Thyroid gland (tissue), 4 donors: ENCODE measurements around the gene ADARB2. TPM values are rescaled to one million over a fixed set of nuclear protein-coding genes. Genes with fewer than 3 reads are reported as not detected.

Experiments used
- DNase-seq, 2 donors: peaks; one replicate each; pipeline ENCODE4 v3.0.0-alpha.2; 2019
- H3K27ac ChIP-seq, 3 donors: fragments of 200-600 bp; sonication (generic); 1 replicate in 2 of 3; 2 replicates in 1 of 3; pipeline ENCODE4 v1.5.1; 2016 to 2019; ENCODE audit warnings: mild to moderate bottlenecking in 1 of 3, moderate library complexity in 1 of 3
- H3K27me3 ChIP-seq: fragments of 200-600 bp; sonication (generic); one replicate; pipeline ENCODE4 v1.5.1; 2019
- H3K36me3 ChIP-seq, 2 donors: fragments of 200-600 bp; sonication (generic); one replicate each; pipeline ENCODE4 v1.5.1; 2016 to 2019
- H3K4me1 ChIP-seq, 2 donors: fragments of 200-600 bp; sonication (generic); one replicate each; pipeline ENCODE4 v1.5.1; 2017 to 2019
- H3K4me3 ChIP-seq, 3 donors: fragments of 200-600 bp; sonication (generic); replicated peaks in 1 of 3; 1 replicate in 2 of 3; 2 replicates in 1 of 3; pipeline ENCODE4 v1.5.1; 2016; ENCODE audit warnings: mild to moderate bottlenecking in 1 of 3
- H3K9me3 ChIP-seq: fragments of 200-600 bp; sonication (generic); one replicate; pipeline ENCODE4 v1.5.1; 2017
- CTCF ChIP-seq, 6 experiments: fragments of 200-600 bp in 3 of 6; fragments of 450-650 bp in 3 of 6; sonication (generic) in 3 of 6; IDR thresholded peaks; one replicate each; pipeline ENCODE4 v1.5.1; 2016 to 2019; ENCODE audit warnings: antibody characterized with exemption in 6 of 6, mild to moderate bottlenecking in 2 of 6, inconsistent platforms in 1 of 6, moderate library complexity in 1 of 6
- POLR2A ChIP-seq, 2 donors: fragments of 450-650 bp; IDR thresholded peaks; one replicate each; pipeline ENCODE4 v1.6.1; 2017; ENCODE audit warnings: antibody characterized with exemption in 2 of 2, mild to moderate bottlenecking in 2 of 2, moderate library complexity in 1 of 2
- WGBS, 2 donors: methylation state at CpG; one replicate each; pipeline ENCODE4 v1.1.5; 2017; 5-methylcytosine and 5-hydroxymethylcytosine counted together
- intact Hi-C: fragments of 100-400 bp; cut with DNase I; formaldehyde crosslinking; loops from one replicate; pipeline ENCODE4 v1.15.1; 2023
- total RNA-seq, 4 donors: library from RNA; depleted of rRNA; stranded (reverse); fragments of >200 nt; gene quantifications; one replicate each; pipeline ENCODE4 v1.2.3, GENCODE V29; 2016

The ADARB2 gene
- total RNA-seq, 4 donors from 2014 or later = 0.08 to 0.15 TPM; not detected in 2

GRCh38 chr10:1527951-1528350 is 209.4 kb downstream of the ADARB2 start:
- WGBS, 2 donors = 92 to 94% methylated on average over 15 of the region's 15 CpGs
- H3K9me3 ChIP-seq = no peaks in the 10 kb centered on the region
- TF ChIP-seq CTCF (IDR thresholded peaks at IDR 0.05) (no peak), POLR2A (IDR thresholded peaks at IDR 0.05) (no peak)
- no peaks in the 10 kb centered on the region for H3K36me3 ChIP-seq
- H3K4me1 ChIP-seq = no peaks in the 10 kb centered on the region
- no peak for DNase-seq
- H3K27ac ChIP-seq = no peak overlapping the region
- no peaks in the 10 kb centered on the region for H3K27me3 ChIP-seq
- intact Hi-C loops = no loop called here
- no peak overlapping the region for H3K4me3 ChIP-seq

GRCh38 chr10:1526436-1527055 is 210.8 kb downstream of the ADARB2 start:
- H3K27me3 ChIP-seq = no peaks in the 10 kb centered on the region
- H3K4me3 ChIP-seq = no peak overlapping the region
- DNase-seq = no peak
- H3K36me3 ChIP-seq = no peaks in the 10 kb centered on the region
- intact Hi-C loops = no loop called here
- H3K4me1 ChIP-seq = no peaks in the 10 kb centered on the region
- 71 to 76% methylated on average over 14 to 16 of the region's 18 CpGs for WGBS, 2 donors
- TF ChIP-seq POLR2A (IDR thresholded peaks at IDR 0.05) (no peak), CTCF (IDR thresholded peaks at IDR 0.05) (no peak)
- no peak overlapping the region for H3K27ac ChIP-seq
- no peaks in the 10 kb centered on the region for H3K9me3 ChIP-seq

- WGBS, 2 donors = 93 to 94% methylated on average over 32 of the region's 32 CpGs
- no peaks in the 10 kb centered on the region for H3K4me1 ChIP-seq
- DNase-seq = no peak
- H3K27ac ChIP-seq = no peak overlapping the region
- TF ChIP-seq POLR2A (IDR thresholded peaks at IDR 0.05) = no peak
- no peak for TF ChIP-seq CTCF (IDR thresholded peaks at IDR 0.05)
- no peaks in the 10 kb centered on the region for H3K9me3 ChIP-seq
- intact Hi-C loops = no loop called here
- H3K36me3 ChIP-seq = no peaks in the 10 kb centered on the region
- no peaks in the 10 kb centered on the region for H3K27me3 ChIP-seq
- H3K4me3 ChIP-seq = no peak overlapping the region
Measured at GRCh38 chr10:1525354-1526162, 211.8 kb downstream of the ADARB2 start.

- TF ChIP-seq POLR2A (IDR thresholded peaks at IDR 0.05) (no peak), CTCF (IDR thresholded peaks at IDR 0.05) (no peak)
- DNase-seq = no peak
Measured at GRCh38 chr10:1524540-1524939, 212.8 kb downstream of the ADARB2 start.

GRCh38 chr10:1523221-1523620 is 214.1 kb downstream of the ADARB2 start:
- Histone ChIP-seq H3K4me3 (no peak overlapping the region), H3K4me1 (no peaks in the 10 kb centered on the region), H3K36me3 (no peaks in the 10 kb centered on the region), H3K9me3 (no peaks in the 10 kb centered on the region), H3K27me3 (no peaks in the 10 kb centered on the region), H3K27ac (no peak overlapping the region)
- no peak for TF ChIP-seq CTCF (IDR thresholded peaks at IDR 0.05)
- TF ChIP-seq POLR2A (IDR thresholded peaks at IDR 0.05) = no peak
- WGBS, 2 donors = 61 to 69% methylated on average over 8 of the region's 8 CpGs
- no peak for DNase-seq
- intact Hi-C loops = no loop called here

More at GRCh38 chr10:1524540-1524939, 212.8 kb downstream of the ADARB2 start:
- Histone ChIP-seq H3K27me3 (no peaks in the 10 kb centered on the region), H3K9me3 (no peaks in the 10 kb centered on the region), H3K4me3 (no peak overlapping the region), H3K4me1 (no peaks in the 10 kb centered on the region), H3K27ac (no peak overlapping the region), H3K36me3 (no peaks in the 10 kb centered on the region)
- intact Hi-C loops = no loop called here
- 64 to 80% methylated on average over 7 of the region's 7 CpGs for WGBS, 2 donors
